AG08395 (cell line): Measurements from ENCODE around the gene SLC6A19.
A peak's percentile ranks its signal among the peaks of the same experiment; 100 is the strongest.
"Not testable (repeated sequence)": the region's sequence is repeated elsewhere in the genome, so short reads cannot be mapped to it uniquely, and the experiment has no call there.

Source experiments
- DNase-seq: peaks from one replicate; pipeline ENCODE4 v3.0.0; 2012; ENCODE audit warnings: mixed read lengths, low spot score

The SLC6A19 gene

GRCh38 chr5:1201327-1202025, at the start of gene SLC6A19:
Gene SLC6A19 (plus strand): TSS chr5:1201595. CDS start chr5:1201651, 56 bp downstream.
- no peak for DNase-seq

DNA sequence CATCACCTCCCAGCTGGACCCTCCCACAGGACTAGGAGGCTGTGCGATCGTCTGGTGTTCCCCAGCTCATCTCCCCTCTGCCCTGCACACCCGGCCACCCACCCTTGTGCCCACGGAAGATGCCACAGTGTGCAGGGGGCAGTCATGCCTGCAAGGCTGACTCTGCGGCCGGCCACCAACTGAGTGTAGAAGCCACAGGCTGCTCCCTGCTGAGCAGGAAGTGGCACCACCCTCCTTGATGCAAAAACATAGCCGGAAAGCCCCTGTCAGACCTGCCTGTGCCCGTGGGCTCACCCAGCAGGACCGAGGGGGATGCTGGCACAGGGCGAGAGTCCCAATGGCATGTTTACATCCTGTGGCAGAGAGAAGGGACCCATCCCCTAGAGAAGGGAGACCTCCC, 49.2 kb upstream of the SLC6A19 start:
- no peak for DNase-seq

DNA sequence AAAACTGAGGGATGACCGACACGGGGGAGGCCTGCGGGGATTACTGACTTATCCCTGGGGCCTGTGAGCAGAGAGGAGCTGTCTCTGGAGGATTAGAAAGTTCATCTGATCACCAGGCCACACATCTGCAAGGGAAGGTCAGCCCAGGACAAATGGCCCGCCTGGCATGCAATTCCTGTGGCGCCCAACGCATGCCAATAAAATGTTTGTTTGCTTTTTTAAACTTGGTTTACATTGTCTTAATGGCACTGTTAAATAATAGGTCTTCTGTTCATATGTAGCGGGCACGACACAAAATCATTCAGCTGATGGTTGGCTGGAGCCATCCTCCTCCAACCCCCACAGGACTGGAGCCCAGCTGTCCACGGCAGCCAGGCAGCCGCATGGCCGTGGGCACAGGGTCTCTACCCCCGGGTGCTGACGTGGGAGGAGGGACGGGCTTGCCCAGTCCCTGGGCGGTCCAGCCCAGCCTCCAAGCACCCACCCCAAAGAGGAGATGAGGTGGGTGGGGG, 48.6 kb upstream of the SLC6A19 start:
- DNase-seq, result peak; percentile 60

GRCh38 chr5:1153428-1153827, 48.0 kb upstream of the SLC6A19 start:
- no peak for DNase-seq

DNA sequence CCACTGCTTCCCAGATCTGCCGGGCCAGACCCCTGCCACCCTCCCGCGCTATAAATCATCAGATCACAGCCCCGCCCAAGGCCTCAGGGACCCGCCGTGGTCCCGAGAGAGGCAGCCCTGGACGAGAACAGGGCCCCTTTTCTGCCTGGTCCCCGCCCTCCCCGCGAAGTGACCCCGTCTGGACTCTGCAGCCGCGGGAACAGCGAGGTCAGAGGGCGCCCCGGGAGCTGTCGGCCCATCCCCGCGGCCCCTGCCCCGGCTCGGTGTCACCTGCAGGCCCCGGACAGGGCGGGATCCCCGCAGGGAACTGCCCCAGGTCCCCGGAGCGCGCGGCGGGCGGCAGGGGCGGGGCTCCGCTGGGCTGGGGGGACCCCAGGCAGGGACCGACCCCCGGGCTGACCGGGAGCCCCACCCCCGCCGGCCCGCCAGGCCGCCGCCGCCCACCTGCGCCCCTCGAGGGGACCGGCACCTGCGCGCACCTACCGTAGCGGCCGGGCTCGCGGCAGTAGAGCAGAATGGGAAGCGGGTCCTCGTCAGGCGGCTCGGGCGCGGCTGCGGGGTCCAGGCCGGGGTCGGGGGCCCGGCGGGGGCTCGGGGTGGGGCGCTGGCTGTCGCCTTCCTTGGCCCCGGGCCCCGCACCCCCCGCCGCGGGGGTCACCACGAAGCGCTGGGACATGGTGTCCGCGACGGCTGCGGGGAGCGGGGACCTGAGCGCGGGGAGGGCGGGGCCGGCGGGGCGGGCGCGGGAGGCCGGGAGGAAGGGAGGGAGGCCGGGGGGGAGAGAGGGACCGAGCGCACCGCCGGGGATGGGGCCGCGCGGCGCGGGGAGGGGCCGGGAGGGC, 46.0 kb upstream of the SLC6A19 start:
- DNase-seq, result no peak

GRCh38 chr5:1156033-1156753, 45.2 kb upstream of the SLC6A19 start:
- DNase-seq, result no peak

- no peak for DNase-seq
Measured at GRCh38 chr5:1156754-1157460, 44.5 kb upstream of the SLC6A19 start.

GRCh38 chr5:1157461-1157986, 43.9 kb upstream of the SLC6A19 start:
- not testable (repeated sequence) for DNase-seq

GRCh38 chr5:1158647-1159340, 42.6 kb upstream of the SLC6A19 start:
- no peak for DNase-seq

DNA sequence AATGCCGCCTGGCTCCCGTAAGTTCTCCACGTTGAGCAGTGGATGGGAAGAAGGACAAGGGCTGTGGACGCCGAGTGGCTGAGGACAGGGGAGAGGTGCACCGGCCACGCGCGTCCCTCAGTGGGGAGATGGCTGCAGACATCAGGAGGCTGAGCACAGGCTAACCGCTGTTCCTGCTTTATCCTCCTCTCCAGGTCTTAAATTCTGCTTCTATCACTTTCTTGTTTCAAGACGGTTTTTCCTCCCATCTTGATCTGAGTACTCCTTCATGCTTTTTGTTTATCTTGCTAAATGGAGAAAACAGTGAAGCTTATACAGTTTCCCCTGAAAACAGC, 42.1 kb upstream of the SLC6A19 start:
- no peak for DNase-seq

- no peak for DNase-seq
Measured at GRCh38 chr5:1159774-1160406, 41.5 kb upstream of the SLC6A19 start.

GRCh38 chr5:1161108-1161832, 40.1 kb upstream of the SLC6A19 start:
- DNase-seq, result no peak

- no peak for DNase-seq
Measured at GRCh38 chr5:1161833-1162229, 39.6 kb upstream of the SLC6A19 start.

- no peak for DNase-seq
Measured at GRCh38 chr5:1162276-1162675, 39.1 kb upstream of the SLC6A19 start.

DNA sequence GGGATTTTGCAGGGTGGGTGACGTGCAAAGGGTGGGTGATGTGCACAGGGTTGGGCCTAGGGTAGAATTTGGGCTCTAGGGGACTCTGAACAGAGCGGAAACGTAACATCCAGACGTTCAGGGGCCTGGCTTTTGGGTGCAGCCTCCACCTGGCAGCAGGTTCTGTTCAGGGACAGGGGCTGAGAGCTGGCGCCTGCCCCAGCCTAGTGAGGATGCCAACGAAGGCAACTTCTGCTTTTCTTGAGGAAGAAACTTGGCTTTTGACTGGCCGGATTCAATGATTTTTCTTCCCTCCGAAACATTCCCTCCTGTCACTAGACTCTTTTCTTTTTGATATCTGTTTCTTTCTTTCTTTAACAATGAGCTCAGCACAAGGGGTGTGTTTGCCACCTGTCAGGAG, 38.6 kb upstream of the SLC6A19 start:
- DNase-seq, result no peak

DNA sequence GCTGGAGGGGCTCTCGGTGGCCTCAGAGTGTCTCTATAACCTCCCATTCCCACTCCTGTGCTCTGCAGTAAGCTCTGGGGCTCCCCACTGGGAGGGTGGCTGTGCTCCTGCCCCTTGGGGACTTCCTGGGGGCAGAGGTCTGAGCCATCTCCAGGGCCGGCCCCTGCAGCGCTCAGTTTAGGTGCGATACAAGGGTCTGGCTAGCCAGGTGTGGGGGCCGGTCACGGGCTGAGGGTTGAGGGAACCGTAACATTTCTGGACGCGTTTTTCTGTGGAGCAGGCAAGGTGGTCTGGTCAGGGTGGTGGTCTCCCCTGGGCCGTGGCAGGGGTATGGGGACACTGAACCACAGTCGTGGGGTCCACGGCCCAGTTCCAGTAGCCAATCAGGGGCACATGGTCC, 38.0 kb upstream of the SLC6A19 start:
- DNase-seq, result no peak

GRCh38 chr5:1163879-1164278, 37.5 kb upstream of the SLC6A19 start:
- DNase-seq, result no peak

GRCh38 chr5:1164696-1165630, 36.4 kb upstream of the SLC6A19 start:
- no peak for DNase-seq

- no peak for DNase-seq
Measured at GRCh38 chr5:1165864-1166263, 35.5 kb upstream of the SLC6A19 start.
